Neutrophil (primary cell): ENCODE measurements around the gene AQP10.

ENCODE experiments used
- H3K27ac ChIP-seq: fragments of 200-600 bp; sonication (generic); 2 replicates; pipeline ENCODE4 v1.5.1; 2016; ENCODE audit warnings: mild to moderate bottlenecking, moderate library complexity
- H3K27me3 ChIP-seq: fragments of 200-600 bp; sonication (generic); 2 replicates; pipeline ENCODE4 v1.6.0; 2016; ENCODE audit warnings: mild to moderate bottlenecking
- H3K36me3 ChIP-seq: fragments of 200-600 bp; sonication (generic); 2 replicates; pipeline ENCODE4 v1.5.1; 2017
- H3K4me1 ChIP-seq, 2 experiments: fragments of 200-600 bp in 1 of 2; sonication (generic) in 1 of 2; 1 replicate in 1 of 2; 2 replicates in 1 of 2; pipeline versions ENCODE4 v1.5.1 to v1.6.1; 2013 to 2016; ENCODE audit warnings: low read depth in 1 of 2, low read length in 1 of 2, mild to moderate bottlenecking in 1 of 2, moderate library complexity in 1 of 2; ENCODE audit not compliant: control insufficient read depth in 1 of 2, insufficient read depth in 1 of 2
- H3K4me3 ChIP-seq, 2 experiments: fragments of 200-600 bp in 1 of 2; sonication (generic) in 1 of 2; 1 replicate in 1 of 2; 2 replicates in 1 of 2; pipeline ENCODE4 v1.5.1; 2013 to 2016; ENCODE audit warnings: low read depth in 1 of 2, low read length in 1 of 2, mild to moderate bottlenecking in 1 of 2, moderate library complexity in 1 of 2
- H3K9me3 ChIP-seq: fragments of 200-600 bp; sonication (generic); 2 replicates; pipeline ENCODE4 v1.5.1; 2016
- CTCF ChIP-seq: fragments of 200-600 bp; sonication (generic); IDR thresholded peaks from 2 replicates; pipeline ENCODE4 v1.5.1; 2016; ENCODE audit warnings: antibody characterized with exemption

The AQP10 gene

GRCh38 chr1:154350383-154350782 is 29.5 kb downstream of the AQP10 start:
- Histone ChIP-seq H3K9me3 (no peaks in the 10 kb centered on the region), H3K27ac (no peak overlapping the region), H3K4me1 (peaks cover 50 to 55% of the 10 kb centered on the region in 2 experiments), H3K27me3 (peaks cover 47% of the 10 kb centered on the region), H3K36me3 (no peaks in the 10 kb centered on the region), H3K4me3 (no peak overlapping the region)
- TF ChIP-seq CTCF, result no peak

- H3K4me1 ChIP-seq, result peaks cover 39 to 44% of the 10 kb centered on the region in 2 experiments
- H3K27me3 ChIP-seq, result peaks cover 51% of the 10 kb centered on the region
- no peaks in the 10 kb centered on the region for H3K9me3 ChIP-seq
- no peak overlapping the region for H3K4me3 ChIP-seq
- no peak overlapping the region for H3K27ac ChIP-seq
- H3K36me3 ChIP-seq, result no peaks in the 10 kb centered on the region
- TF ChIP-seq CTCF, result no peak
Observed at GRCh38 chr1:154351363-154352068, 30.6 kb downstream of the AQP10 start.

GRCh38 chr1:154352245-154352580 is 31.3 kb downstream of the AQP10 start:
- no peaks in the 10 kb centered on the region for H3K9me3 ChIP-seq
- H3K4me1 ChIP-seq, result peaks cover 32 to 37% of the 10 kb centered on the region in 2 experiments
- no peak for TF ChIP-seq CTCF
- H3K27me3 ChIP-seq, result peaks cover 51% of the 10 kb centered on the region
- H3K27ac ChIP-seq, result no peak overlapping the region
- peak overlapping the region; percentile 43 to 55 for H3K4me3 ChIP-seq
- H3K36me3 ChIP-seq, result no peaks in the 10 kb centered on the region

GRCh38 chr1:154352581-154353459 is 31.9 kb downstream of the AQP10 start:
- H3K4me3 ChIP-seq, result peak overlapping the region; percentile 43 to 55
- TF ChIP-seq CTCF, result no peak
- peaks cover 51% of the 10 kb centered on the region for H3K27me3 ChIP-seq
- H3K36me3 ChIP-seq, result no peaks in the 10 kb centered on the region
- peaks cover 31 to 36% of the 10 kb centered on the region in 2 experiments for H3K4me1 ChIP-seq
- peak overlapping the region; percentile 64 for H3K27ac ChIP-seq
- no peaks in the 10 kb centered on the region for H3K9me3 ChIP-seq

GRCh38 chr1:154353460-154353904 is 32.6 kb downstream of the AQP10 start:
- H3K27ac ChIP-seq, result peak overlapping the region; percentile 64
- peaks cover 31 to 36% of the 10 kb centered on the region in 2 experiments for H3K4me1 ChIP-seq
- H3K9me3 ChIP-seq, result no peaks in the 10 kb centered on the region
- H3K36me3 ChIP-seq, result no peaks in the 10 kb centered on the region
- H3K4me3 ChIP-seq, result peak overlapping the region in 1 of 2 experiments; percentile 55
- TF ChIP-seq CTCF, result no peak
- H3K27me3 ChIP-seq, result peaks cover 51% of the 10 kb centered on the region
